Ovary (tissue), 3 donors: ENCODE results near the gene RNLS.

Source experiments
- CTCF ChIP-seq, 3 donors: fragments of 450-650 bp in 2 of 3; fragments of 200-600 bp in 1 of 3; IDR thresholded peaks; one replicate each; pipeline versions ENCODE4 v1.5.1 to v1.8.0; 2016 to 2022; ENCODE audit warnings: antibody characterized with exemption in 3 of 3, mild to moderate bottlenecking in 1 of 3
- EP300 ChIP-seq: sonication (generic); formaldehyde crosslinking; IDR thresholded peaks from one replicate; pipeline ENCODE4 v1.6.1; 2017; ENCODE audit warnings: antibody characterized with exemption
- POLR2A ChIP-seq: fragments of 450-650 bp; IDR thresholded peaks from one replicate; pipeline ENCODE4 v1.6.1; 2017; ENCODE audit warnings: antibody characterized with exemption, mild to moderate bottlenecking, moderate library complexity
- donor health status: DM: no; HTN: no; CAD: no.

DNA sequence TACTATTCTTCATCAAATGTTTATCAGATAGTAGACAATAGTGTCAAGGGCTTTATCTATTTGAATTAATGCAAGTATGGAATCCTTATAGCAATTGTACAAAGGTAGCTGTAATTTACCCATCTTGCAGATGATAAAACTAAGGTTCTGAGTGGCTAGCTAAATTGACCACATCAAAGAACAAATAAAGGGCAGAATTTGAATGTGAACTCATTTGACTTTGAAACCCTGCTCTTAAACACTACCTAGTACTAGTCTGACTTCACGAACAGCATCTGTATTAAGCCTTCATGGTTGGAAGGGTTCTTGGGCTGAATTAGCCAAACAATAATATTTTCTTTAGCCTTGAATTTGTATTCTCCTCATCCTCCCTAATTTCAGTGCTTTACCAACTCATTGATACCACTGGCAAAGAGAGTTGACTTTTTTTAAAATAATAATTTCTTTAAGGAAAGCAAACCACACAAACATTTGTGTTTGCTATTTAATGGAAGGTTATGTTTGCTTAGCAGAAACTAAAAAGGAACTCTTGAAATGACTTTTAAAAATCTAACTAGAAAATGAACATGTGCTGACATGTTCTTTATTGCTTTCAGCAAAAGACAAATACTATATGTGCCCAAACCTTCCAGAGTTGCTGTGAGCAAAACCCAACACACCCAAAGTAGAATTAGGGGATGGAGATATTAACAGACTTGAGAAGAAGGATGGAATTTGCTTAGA, 322.6 kb downstream of the RNLS start:
- no peak for TF ChIP-seq CTCF (IDR thresholded peaks at IDR 0.05)
- TF ChIP-seq POLR2A = no peak
- TF ChIP-seq EP300 = no peak
